GM18951 (cell line): ENCODE measurements around the gene IRAK4.
"Not testable (repeated sequence)": the region's sequence is repeated elsewhere in the genome, so short reads cannot be mapped to it uniquely, and the experiment has no call there.

ENCODE experiments used
- POLR2A ChIP-seq: IDR thresholded peaks from 4 replicates; pipeline ENCODE4 v1.6.1; 2011; ENCODE audit warnings: mild to moderate bottlenecking; ENCODE audit not compliant: insufficient read length, insufficient read depth; ENCODE audit errors: extremely low read depth
- in situ Hi-C: fragments of 300-500 bp; cut with MboI; formaldehyde crosslinking; loops from one replicate; pipeline ENCODE4 v1.12.0; 2022; ENCODE audit warnings: low sequenced_read_pairs, mixed read lengths, inconsistent platforms; ENCODE audit not compliant: unreplicated experiment

Gene IRAK4

GRCh38 chr12:43758728-43759563, at the start of gene IRAK4, which contains the start of gene PUS7L:
TSS of gene IRAK4 (plus strand) at chr12:43758951. CDS start at chr12:43768112, 9,161 bp downstream.
TSS of gene PUS7L (minus strand) at chr12:43758790. CDS start at chr12:43755245, 3,545 bp downstream.
- in situ Hi-C loops, result no loop called here
- peak; percentile 94 for TF ChIP-seq POLR2A

- TF ChIP-seq POLR2A, result no peak
- in situ Hi-C loops, result no loop called here
These were observed 47.4 kb upstream of the IRAK4 start for GRCh38 chr12:43711348-43711747.

- TF ChIP-seq POLR2A, result no peak
- in situ Hi-C loops, result no loop called here
These were observed 36.1 kb upstream of the IRAK4 start for GRCh38 chr12:43722621-43723020.

- no peak for TF ChIP-seq POLR2A
- in situ Hi-C loops, result no loop called here
These were observed 35.6 kb upstream of the IRAK4 start for GRCh38 chr12:43723134-43723533.

GRCh38 chr12:43728117-43728516, 30.6 kb upstream of the IRAK4 start:
- in situ Hi-C loops, result no loop called here
- TF ChIP-seq POLR2A, result no peak

- in situ Hi-C loops, result no loop called here
- TF ChIP-seq POLR2A, result no peak
These were observed 30.1 kb upstream of the IRAK4 start for GRCh38 chr12:43728698-43729097.

GRCh38 chr12:43730283-43730682, 28.5 kb upstream of the IRAK4 start:
- in situ Hi-C loops, result no loop called here
- TF ChIP-seq POLR2A, result no peak

GRCh38 chr12:43733687-43734086, 25.1 kb upstream of the IRAK4 start:
- TF ChIP-seq POLR2A, result no peak
- in situ Hi-C loops, result no loop called here

- no peak for TF ChIP-seq POLR2A
- in situ Hi-C loops, result no loop called here
These were observed 21.8 kb upstream of the IRAK4 start for GRCh38 chr12:43736927-43737440.

GRCh38 chr12:43737646-43738045, 21.1 kb upstream of the IRAK4 start:
- in situ Hi-C loops, result no loop called here
- TF ChIP-seq POLR2A, result no peak

- no peak for TF ChIP-seq POLR2A
- in situ Hi-C loops, result no loop called here
These were observed 18.1 kb upstream of the IRAK4 start for GRCh38 chr12:43740511-43741100.

GRCh38 chr12:43742106-43742505, 16.6 kb upstream of the IRAK4 start:
- in situ Hi-C loops, result no loop called here
- no peak for TF ChIP-seq POLR2A

- no peak for TF ChIP-seq POLR2A
- in situ Hi-C loops, result no loop called here
These were observed 13.9 kb upstream of the IRAK4 start for GRCh38 chr12:43744826-43745225.

GRCh38 chr12:43749016-43749415, 9.7 kb upstream of the IRAK4 start:
- TF ChIP-seq POLR2A, result no peak
- in situ Hi-C loops, result no loop called here

- in situ Hi-C loops, result no loop called here
- no peak for TF ChIP-seq POLR2A
These were observed 7.9 kb upstream of the IRAK4 start for GRCh38 chr12:43750814-43751213.

- in situ Hi-C loops, result not testable (repeated sequence)
These were observed 7.4 kb upstream of the IRAK4 start for GRCh38 chr12:43751360-43751759.
